AG10803 (cell line): ENCODE data around the gene RAD51B.

ENCODE experiments used
- DNase-seq: peaks from one replicate; pipeline ENCODE4 v3.0.0; 2010; ENCODE audit warnings: low read depth
- H3K4me3 ChIP-seq: 2 replicates; pipeline ENCODE4 v1.5.1; 2011; ENCODE audit warnings: mild to moderate bottlenecking, low read length, control low read depth
- TF ChIP-seq, protein P1 (sequence below): conservative IDR thresholded peaks from 2 replicates; pipeline ENCODE4 v1.5.1; 2011; ENCODE audit warnings: mild to moderate bottlenecking, low read length, control low read depth, inconsistent platforms

The RAD51B gene

GRCh38 chr14:68468437-68469207, 649.0 kb downstream of the RAD51B start:
- TF ChIP-seq, protein P1, sequence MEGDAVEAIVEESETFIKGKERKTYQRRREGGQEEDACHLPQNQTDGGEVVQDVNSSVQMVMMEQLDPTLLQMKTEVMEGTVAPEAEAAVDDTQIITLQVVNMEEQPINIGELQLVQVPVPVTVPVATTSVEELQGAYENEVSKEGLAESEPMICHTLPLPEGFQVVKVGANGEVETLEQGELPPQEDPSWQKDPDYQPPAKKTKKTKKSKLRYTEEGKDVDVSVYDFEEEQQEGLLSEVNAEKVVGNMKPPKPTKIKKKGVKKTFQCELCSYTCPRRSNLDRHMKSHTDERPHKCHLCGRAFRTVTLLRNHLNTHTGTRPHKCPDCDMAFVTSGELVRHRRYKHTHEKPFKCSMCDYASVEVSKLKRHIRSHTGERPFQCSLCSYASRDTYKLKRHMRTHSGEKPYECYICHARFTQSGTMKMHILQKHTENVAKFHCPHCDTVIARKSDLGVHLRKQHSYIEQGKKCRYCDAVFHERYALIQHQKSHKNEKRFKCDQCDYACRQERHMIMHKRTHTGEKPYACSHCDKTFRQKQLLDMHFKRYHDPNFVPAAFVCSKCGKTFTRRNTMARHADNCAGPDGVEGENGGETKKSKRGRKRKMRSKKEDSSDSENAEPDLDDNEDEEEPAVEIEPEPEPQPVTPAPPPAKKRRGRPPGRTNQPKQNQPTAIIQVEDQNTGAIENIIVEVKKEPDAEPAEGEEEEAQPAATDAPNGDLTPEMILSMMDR, result 0 out of 2 replicates have a peak, but pooled peaks have one; percentile 5
- H3K4me3 ChIP-seq, result no peak overlapping the region
- DNase-seq, result peak; percentile 85

DNA sequence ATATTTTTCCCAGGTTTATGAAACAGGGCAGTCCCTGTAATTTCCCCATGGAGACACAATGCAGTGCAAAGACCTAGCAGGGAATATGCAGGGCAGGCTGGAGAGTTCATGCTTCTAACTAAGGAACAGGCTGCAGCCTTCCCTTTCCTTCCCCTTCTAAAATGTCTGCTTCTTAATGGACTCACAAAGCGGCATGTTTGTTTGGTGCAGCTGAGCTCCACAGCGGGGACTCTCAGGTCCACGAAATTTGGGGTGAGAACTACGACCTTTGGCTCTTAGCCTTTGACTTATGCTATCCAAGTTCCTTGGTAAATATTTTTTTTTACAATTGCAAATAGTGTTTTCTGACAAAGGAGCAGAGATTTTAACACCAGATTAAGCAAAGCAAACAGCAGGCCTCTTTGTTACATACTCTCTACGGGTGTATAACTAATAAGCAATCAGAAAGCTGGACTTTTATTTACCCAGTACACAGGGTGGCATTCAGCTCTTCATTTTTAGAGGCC, 649.7 kb downstream of the RAD51B start:
- no peak overlapping the region for H3K4me3 ChIP-seq
- TF ChIP-seq, protein P1, result no peak
- DNase-seq, result no peak

- DNase-seq, result peak; percentile 46
- TF ChIP-seq, protein P1, result no peak
- H3K4me3 ChIP-seq, result no peak overlapping the region
Observed at GRCh38 chr14:68470361-68470760, 650.8 kb downstream of the RAD51B start.

GRCh38 chr14:68471029-68471963, 651.7 kb downstream of the RAD51B start:
- no peak for DNase-seq
- TF ChIP-seq, protein P1, result no peak
- no peak overlapping the region for H3K4me3 ChIP-seq

GRCh38 chr14:68471964-68472508, 652.5 kb downstream of the RAD51B start:
- TF ChIP-seq, protein P1, result no peak
- no peak for DNase-seq
- no peak overlapping the region for H3K4me3 ChIP-seq

GRCh38 chr14:68473069-68473468, 653.5 kb downstream of the RAD51B start:
- H3K4me3 ChIP-seq, result no peak overlapping the region
- TF ChIP-seq, protein P1, result no peak
- no peak for DNase-seq
